ENCODE measurements around the gene STAT5B.

STAT5B gene

GRCh38 chr17:42273474-42274252 lies 2.5 kb downstream of the STAT5B start:
- Histone ChIP-seq H3F3A (ENCODE audit: insufficient read depth, low read length) (no peaks in the 10 kb centered on the region), H3K27me3 (replicated peaks; ENCODE audit: insufficient read depth, low read length) (no peaks in the 10 kb centered on the region), H3K9ac (ENCODE audit: low read length) (no peak overlapping the region), H4K20me1 (ENCODE audit: insufficient read depth, low read length) (no peaks in the 10 kb centered on the region), H3K9me3 (replicated peaks; ENCODE audit: insufficient read depth, low read length) (no peaks in the 10 kb centered on the region), H3K9me2 (replicated peaks; ENCODE audit: insufficient read depth, low read length) (no peaks in the 10 kb centered on the region), H3K36me3 (replicated peaks; ENCODE audit: insufficient read depth, low read length) (no peaks in the 10 kb centered on the region), H3K4me2 (ENCODE audit: low read depth, low read length) (no peak overlapping the region), H3K27ac (ENCODE audit: low read length) (no peak overlapping the region), H2AFZ (ENCODE audit: low read length) (no peak overlapping the region), H3K4me1 (ENCODE audit: low read length) (no peaks in the 10 kb centered on the region), H3K4me3 (ENCODE audit: low read length) (no peak overlapping the region), H3K79me2 (ENCODE audit: low read length) (peaks cover 27% of the 10 kb centered on the region)
- no peak for TF ChIP-seq EZH2 (optimal IDR thresholded peaks at IDR 0.05; ENCODE audit: low read depth, low read length)
- TF ChIP-seq, protein P1, sequence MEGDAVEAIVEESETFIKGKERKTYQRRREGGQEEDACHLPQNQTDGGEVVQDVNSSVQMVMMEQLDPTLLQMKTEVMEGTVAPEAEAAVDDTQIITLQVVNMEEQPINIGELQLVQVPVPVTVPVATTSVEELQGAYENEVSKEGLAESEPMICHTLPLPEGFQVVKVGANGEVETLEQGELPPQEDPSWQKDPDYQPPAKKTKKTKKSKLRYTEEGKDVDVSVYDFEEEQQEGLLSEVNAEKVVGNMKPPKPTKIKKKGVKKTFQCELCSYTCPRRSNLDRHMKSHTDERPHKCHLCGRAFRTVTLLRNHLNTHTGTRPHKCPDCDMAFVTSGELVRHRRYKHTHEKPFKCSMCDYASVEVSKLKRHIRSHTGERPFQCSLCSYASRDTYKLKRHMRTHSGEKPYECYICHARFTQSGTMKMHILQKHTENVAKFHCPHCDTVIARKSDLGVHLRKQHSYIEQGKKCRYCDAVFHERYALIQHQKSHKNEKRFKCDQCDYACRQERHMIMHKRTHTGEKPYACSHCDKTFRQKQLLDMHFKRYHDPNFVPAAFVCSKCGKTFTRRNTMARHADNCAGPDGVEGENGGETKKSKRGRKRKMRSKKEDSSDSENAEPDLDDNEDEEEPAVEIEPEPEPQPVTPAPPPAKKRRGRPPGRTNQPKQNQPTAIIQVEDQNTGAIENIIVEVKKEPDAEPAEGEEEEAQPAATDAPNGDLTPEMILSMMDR (IDR thresholded peaks at IDR 0.05; ENCODE audit: low read length), result no peak
- TF ChIP-seq EZH2phosphoT487 (IDR thresholded peaks at IDR 0.05; ENCODE audit: low read length), result no peak
- no peak for DNase-seq

DNA sequence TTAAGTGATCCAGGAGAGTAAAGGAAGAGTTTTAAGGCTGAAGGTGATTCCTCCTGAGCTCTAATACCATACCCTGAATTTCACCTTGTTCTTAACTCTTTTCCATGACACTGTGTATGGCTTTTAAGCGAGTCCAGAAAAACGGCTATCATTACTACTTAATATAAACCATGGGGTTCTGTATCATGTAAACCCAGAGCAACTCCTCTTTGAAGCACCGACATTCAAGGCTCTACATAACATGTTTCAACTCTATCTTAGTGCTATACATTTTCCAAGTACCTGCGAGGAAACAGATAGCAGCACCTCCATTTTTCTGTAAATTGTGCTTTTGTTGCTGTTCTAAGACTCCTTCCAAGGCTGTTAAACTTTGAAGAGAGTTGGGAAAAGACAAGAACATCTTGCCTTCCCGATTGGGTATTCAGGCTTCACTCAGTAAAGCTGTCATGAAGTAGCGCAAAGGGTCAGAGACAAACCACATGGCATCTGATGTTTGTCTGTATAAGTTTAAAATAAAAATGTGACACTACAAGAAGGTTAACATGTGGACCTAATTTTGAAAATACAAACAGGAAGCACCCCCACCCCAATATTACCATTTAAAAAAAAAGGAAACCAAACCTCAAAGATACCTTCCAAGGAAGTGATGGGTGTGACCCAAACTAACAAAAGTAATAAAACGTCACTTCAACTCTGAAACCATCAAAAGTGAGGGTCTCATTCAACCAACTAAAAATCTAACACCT lies 3.9 kb downstream of the STAT5B start:
- H3K79me2 ChIP-seq (ENCODE audit: low read length), result peaks cover 30% of the 10 kb centered on the region
- H3K4me1 ChIP-seq (ENCODE audit: low read length), result no peaks in the 10 kb centered on the region
- TF ChIP-seq EZH2phosphoT487 (IDR thresholded peaks at IDR 0.05; ENCODE audit: low read length), result no peak
- TF ChIP-seq, protein P1 (IDR thresholded peaks at IDR 0.05; ENCODE audit: low read length), result no peak
- no peak for TF ChIP-seq EZH2 (optimal IDR thresholded peaks at IDR 0.05; ENCODE audit: low read depth, low read length)
- H3K27me3 ChIP-seq (replicated peaks; ENCODE audit: insufficient read depth, low read length), result no peaks in the 10 kb centered on the region
- H3K9ac ChIP-seq (ENCODE audit: low read length), result no peak overlapping the region
- H3K9me2 ChIP-seq (replicated peaks; ENCODE audit: insufficient read depth, low read length), result no peaks in the 10 kb centered on the region
- no peak overlapping the region for H3K4me3 ChIP-seq (ENCODE audit: low read length)
- no peak overlapping the region for H3K27ac ChIP-seq (ENCODE audit: low read length)
- H3K9me3 ChIP-seq (replicated peaks; ENCODE audit: insufficient read depth, low read length), result no peaks in the 10 kb centered on the region
- H2AFZ ChIP-seq (ENCODE audit: low read length), result no peak overlapping the region
- no peaks in the 10 kb centered on the region for H4K20me1 ChIP-seq (ENCODE audit: insufficient read depth, low read length)
- no peaks in the 10 kb centered on the region for H3K36me3 ChIP-seq (replicated peaks; ENCODE audit: insufficient read depth, low read length)
- DNase-seq, result no peak
- no peak overlapping the region for H3K4me2 ChIP-seq (ENCODE audit: low read depth, low read length)
- no peaks in the 10 kb centered on the region for H3F3A ChIP-seq (ENCODE audit: insufficient read depth, low read length)

DNA sequence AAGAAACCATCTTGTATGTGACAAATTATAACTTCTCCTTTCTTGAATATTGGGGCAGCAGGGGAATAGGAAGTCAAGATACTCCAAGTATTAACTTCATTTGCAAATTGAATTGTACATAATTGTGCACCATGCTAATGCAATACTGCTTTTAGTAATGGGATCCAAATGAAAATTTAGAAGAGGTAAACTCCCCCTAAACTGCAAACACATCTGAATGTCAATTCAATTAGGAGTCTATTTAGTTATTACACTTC lies 4.5 kb downstream of the STAT5B start:
- no peaks in the 10 kb centered on the region for H3K9me2 ChIP-seq (replicated peaks; ENCODE audit: insufficient read depth, low read length)
- no peaks in the 10 kb centered on the region for H3F3A ChIP-seq (ENCODE audit: insufficient read depth, low read length)
- H3K79me2 ChIP-seq (ENCODE audit: low read length), result peaks cover 30% of the 10 kb centered on the region
- no peaks in the 10 kb centered on the region for H3K27me3 ChIP-seq (replicated peaks; ENCODE audit: insufficient read depth, low read length)
- no peaks in the 10 kb centered on the region for H3K4me1 ChIP-seq (ENCODE audit: low read length)
- H3K27ac ChIP-seq (ENCODE audit: low read length), result no peak overlapping the region
- H3K4me2 ChIP-seq (ENCODE audit: low read depth, low read length), result no peak overlapping the region
- TF ChIP-seq EZH2 (optimal IDR thresholded peaks at IDR 0.05; ENCODE audit: low read depth, low read length) (no peak), EZH2phosphoT487 (IDR thresholded peaks at IDR 0.05; ENCODE audit: low read length) (no peak)
- TF ChIP-seq, protein P1 (IDR thresholded peaks at IDR 0.05; ENCODE audit: low read length), result no peak
- no peaks in the 10 kb centered on the region for H4K20me1 ChIP-seq (ENCODE audit: insufficient read depth, low read length)
- H3K9me3 ChIP-seq (replicated peaks; ENCODE audit: insufficient read depth, low read length), result no peaks in the 10 kb centered on the region
- no peak overlapping the region for H3K4me3 ChIP-seq (ENCODE audit: low read length)
- H3K9ac ChIP-seq (ENCODE audit: low read length), result no peak overlapping the region
- no peaks in the 10 kb centered on the region for H3K36me3 ChIP-seq (replicated peaks; ENCODE audit: insufficient read depth, low read length)
- no peak for DNase-seq
- H2AFZ ChIP-seq (ENCODE audit: low read length), result no peak overlapping the region

Measured in MM.1S (cell line).